ENCODE data around the gene EGFL7.
A peak's percentile ranks its signal among the peaks of the same experiment; 100 is the strongest.
"Not testable (repeated sequence)": the region's sequence is repeated elsewhere in the genome, so short reads cannot be mapped to it uniquely, and the experiment has no call there.

The EGFL7 gene

DNA sequence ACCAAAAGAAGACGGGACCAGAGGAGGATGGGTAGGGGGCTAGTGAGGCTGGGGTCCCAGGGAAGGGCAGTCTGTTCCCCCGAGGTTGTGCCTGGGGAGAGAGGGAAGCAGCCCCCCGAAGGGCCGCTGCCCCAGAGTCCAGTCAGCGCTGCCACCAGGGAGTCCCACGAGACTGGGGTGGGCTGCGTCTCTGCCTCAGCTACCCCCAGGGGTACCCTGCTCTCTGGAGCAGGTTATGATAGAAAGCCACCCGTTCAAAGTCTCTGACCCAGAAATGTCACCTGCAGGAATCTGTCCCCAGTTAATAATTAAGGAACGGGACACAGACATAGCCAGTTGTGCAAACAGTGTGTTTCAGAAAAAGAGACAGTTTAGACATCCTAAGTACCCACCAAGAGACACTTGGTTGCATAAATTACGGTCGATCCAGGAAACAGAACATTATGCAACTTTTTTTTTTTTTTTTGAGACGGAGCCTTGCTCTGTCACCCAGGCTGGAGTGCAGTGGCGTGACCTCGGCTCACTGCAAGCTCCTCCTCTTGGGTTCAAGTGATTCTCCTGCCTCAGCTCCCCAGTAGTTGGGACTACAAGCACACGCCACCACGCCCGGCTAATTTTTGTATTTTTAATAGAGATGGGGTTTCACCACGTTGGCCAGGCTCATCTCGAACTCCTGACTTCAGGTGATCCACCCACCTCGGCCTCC lies 35.3 kb downstream of the EGFL7 start:
- no peak for DNase-seq (ENCODE audit: low spot score)

DNA sequence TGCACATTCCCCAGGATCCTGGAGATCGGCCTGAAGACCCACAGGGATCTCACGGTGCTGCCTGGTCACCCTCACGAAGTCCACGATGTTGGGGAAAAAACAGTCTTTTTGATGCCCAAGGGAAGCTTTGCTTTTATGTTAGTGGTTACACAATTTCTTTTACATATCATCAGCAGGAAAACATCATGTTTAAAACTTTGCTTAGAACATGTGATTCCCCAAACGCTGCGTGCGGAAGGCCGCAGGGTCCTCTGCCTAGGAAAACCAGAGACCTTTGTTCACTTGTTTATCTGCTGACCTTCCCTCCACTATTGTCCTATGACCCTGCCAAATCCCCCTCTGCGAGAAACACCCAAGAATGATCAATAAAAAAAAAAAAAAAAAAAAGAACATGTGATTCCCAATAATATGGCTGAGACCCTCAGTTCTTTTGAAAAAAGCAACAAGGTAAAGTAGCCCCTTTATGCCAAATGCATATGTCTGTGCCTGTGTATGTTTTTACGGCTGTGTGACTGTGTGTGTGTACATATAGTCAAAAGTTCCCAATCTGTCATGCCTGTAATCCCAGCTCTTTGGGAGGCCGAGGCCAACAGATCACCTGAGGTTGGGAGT lies 36.0 kb downstream of the EGFL7 start:
- no peak for DNase-seq (ENCODE audit: low spot score)

DNA sequence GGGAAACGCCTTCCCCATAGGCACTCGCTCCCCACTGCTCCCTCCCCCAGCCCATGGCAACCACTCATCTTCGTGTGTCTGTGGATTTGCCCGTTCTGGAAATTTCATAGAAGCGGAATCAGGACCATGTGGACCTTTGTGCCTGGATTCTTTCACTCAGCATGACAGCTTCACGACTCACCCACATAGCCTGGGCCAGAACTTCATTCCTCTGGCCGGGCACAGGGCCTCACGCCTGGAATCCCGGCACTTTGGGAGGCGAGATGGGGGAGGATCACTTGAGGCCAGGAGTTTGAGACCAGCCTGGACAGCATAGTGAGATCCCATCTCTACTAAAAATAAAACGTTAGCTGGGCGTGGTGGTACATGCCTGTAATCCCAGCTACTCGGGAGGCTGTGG lies 37.6 kb downstream of the EGFL7 start:
- no peak for DNase-seq (ENCODE audit: low spot score)

DNA sequence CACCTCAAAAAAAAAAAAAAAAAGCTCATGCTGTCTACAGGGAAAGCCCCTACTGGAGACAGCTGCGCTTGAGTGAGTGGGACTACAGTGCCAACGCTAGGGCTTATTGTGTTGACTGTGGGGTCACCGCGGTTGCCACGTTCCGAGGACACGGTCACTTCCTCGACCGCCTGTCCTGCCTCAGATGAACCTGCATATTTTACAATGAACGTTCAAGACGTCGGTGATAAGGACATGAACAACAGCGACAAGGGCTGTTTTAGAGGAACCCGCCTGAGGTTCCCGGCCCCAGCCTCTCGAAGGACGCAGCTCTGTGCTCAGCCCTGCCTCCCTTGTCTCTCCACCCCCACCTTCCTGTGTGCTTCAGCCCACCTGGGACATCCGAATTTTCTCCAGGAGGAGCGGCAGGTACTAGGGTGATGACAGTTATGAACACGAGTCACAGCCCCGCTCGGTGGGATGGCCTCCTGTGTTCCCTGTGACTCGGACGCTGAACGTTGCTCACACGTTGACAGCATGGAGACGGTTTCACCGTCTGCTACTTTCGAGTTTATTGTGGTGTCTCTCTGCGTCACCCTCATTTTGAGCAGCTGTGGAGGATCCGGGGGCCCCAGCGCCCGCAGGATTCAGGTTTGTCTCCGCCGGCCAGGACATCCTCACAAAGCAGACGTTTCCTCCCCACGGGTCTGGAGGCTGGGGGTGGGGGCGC lies 38.4 kb downstream of the EGFL7 start:
- peak; percentile 82 for DNase-seq (ENCODE audit: low spot score)

DNA sequence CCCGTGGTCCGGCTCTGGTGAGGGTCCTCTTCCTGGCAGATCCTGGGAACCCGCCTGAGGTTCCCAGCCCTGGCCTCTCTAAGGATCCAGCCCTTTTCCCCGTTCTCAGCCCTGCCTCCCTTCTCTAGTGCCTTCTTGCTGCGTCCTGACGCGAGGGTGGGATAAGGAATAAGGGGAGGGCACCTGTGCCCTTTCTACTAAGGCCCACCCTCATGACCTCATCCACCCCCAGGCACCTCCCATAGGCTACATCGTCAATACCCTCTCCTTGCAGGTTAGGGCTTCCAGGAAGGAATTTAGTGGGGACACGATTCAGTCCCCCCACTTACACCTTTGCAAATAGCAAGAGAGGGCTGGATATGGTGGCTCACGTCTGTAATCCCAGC lies 38.9 kb downstream of the EGFL7 start:
- no peak for DNase-seq (ENCODE audit: low spot score)

DNA sequence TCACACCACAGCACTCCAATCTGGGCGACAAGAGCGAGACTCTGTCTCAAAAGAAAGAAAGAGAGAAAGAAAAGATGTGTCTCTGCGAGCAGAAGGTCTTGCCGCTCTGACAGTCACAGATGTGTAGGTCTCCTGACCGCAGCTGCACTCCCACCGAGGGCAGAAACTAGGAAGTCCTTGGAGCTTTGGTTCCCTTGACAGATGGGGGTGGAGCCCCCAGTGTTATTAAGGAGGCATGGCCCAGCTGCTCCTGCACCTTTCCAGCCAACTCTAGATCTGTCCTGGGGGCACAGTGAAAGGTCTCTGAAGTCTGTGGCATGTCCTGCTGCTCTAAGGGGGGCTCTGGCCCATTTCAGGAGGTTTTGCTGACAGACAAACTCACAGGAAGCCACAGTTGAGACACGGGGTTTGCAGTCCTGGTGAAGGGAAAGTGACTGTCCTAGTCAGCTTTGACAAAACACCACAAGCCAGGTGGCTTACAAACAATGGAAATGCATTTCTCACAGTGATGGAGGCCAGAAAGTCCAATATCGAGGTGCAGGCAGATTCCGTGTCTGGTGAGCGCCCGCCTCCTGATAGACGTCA lies 40.7 kb downstream of the EGFL7 start:
- DNase-seq (ENCODE audit: low spot score), result no peak

DNA sequence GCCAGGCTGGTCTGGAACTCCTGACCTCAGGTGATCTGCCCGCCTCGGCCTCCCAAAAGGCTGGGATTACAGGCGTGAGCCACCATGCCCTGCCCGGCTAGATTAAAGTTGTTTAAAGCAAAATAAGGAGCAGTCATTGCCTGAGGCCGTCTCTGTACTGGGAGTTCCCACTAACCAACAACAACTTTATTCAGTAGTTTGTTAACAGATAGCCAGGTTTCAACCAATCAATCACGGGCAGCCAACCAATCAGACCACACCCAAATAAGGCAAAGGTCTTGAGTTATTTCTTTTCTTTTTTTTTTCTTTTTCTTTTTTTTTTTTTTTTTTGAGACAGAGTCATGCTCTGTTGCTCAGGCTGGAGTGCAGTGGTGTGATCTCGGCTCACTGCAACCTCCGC lies 42.0 kb downstream of the EGFL7 start:
- DNase-seq (ENCODE audit: low spot score), result not testable (repeated sequence)

DNA sequence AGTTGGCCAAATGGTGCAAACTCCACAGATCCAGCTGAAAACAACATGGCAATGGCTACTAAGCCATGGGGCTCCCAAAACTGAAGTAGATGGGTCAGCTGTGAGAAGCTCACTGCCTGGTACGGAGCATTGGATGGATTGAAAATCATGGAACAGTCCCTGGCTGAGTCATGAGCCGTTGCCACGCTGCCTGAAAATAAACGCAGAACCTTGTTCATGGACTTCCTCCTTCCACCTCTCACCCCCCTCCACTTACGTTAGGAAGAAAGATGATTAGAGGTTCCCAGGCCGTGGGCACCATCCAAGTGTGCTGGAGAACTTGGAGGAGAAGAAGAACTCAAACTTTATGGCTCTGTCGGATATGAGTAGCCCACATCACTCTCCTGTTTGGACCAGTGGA lies 42.8 kb downstream of the EGFL7 start:
- DNase-seq (ENCODE audit: low spot score), result no peak

DNA sequence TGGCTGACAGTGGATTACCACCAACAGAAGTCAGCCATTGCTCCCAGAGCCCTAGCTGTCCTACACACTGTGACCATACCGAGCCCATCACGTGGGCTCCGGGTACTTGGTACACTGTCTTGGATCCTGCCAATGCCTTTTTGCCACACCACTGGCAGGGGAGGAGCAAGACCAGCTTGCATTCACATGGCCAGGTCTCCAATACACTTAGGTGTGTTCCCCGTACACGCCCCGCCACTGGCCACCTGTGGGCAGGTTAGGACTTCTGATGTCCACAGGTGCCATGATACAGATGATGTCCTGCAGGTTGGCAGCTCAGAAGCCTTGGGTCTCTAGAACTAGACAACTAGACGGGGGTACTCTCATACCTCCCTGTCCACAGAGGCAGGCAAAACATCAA lies 44.3 kb downstream of the EGFL7 start:
- no peak for DNase-seq (ENCODE audit: low spot score)

DNA sequence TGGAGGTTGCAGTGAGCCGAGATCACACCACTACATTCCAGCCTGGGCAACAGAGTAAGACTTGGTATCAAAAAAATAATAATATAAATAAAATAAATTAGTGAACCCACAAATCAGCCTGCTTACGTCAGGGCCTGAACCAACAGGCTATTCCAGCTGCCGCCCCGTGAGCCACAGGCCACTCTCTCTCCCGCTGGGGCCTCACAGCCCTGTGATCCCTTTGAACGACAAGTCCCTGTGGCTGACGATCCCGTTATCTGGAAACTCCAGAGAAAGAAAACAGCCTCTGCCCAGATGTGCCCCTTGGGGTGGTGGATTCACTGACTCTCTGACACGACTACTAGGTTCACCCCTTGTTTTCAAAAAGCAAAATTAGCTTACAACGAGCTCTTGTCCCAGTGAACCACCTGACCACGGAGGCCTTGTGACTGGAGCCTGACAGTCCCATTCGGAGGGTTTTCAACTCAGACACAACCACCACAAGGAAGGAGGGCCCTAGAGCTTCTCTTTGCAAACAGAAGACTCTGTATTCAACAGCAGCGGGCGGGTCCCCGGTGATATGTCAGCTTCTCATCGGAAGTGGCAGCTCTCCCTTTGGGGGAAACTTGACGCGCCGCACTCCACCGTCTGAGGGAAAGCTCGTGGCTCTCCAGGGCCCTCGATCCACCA lies 45.3 kb downstream of the EGFL7 start:
- no peak for DNase-seq (ENCODE audit: low spot score)

DNA sequence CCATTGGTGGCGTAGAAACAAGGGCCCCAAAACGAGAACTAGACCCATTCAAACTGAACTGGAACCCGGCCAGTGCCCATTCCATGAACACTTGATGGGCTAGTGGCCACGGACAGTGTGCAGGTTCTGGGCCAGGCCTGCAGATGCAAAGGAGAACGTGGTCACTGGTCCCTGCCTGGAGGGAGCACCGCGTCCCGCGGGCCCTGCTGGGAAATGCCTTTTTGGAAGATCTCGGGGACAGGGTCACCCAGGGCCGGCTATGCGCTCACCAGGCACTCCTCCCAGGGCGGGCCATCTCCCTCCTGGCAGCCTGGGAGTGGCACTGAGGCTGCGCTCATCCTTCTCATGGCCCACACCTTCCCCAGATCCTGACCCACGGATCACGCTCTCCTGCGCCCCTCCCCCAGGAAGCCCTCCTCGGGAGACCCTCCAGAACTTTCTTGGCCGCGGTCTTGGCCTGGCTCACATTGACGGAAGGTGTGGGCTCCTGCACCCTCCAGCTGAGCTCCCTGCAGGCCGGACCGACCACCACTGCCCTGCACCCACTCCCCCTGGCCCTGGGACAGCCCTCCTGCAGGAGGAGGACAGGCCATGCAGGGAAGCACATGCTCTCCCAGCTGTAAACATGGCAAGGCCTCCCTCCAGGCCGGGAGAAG lies 46.9 kb downstream of the EGFL7 start:
- DNase-seq (ENCODE audit: low spot score), result no peak

DNA sequence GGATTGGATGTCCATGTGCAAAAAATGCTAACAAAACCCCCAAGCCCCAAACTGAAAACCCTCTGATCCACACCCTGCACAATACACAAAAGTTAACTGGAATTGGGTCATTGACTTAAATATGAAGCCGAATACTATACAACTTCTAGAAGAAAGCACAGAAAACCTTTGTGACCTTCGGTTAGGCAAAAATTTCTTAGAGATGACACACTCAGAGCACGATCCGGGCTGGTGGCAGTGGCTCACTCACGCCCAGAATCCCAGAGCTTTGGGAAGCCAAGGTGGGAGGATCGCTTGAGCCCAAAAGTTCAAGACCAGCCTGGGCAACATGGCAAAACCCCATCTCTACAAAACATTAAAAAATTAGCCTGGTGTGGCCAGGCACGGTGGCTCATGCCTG lies 47.8 kb downstream of the EGFL7 start:
- DNase-seq (ENCODE audit: low spot score), result no peak

DNA sequence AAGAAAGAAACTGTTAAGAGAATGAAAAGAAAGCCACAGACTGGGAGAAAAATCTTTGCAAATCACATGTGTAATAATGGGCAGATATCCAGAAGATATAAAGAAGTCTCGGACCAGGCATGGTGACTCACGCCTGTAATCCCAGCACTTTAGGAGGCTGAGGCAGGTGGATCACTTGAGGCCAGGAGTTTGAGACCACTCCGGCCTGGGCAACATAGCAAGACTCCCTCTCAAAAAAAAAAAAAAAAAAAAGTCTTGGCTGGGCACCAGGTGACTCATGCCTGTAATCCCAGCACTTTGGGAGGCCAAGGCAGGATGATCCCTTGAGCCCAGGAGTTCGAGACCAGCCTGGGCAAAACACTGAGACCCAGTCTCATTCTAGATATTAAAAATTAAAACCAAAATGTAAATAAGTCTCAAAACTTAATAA lies 48.5 kb downstream of the EGFL7 start:
- DNase-seq (ENCODE audit: low spot score), result not testable (repeated sequence)

DNA sequence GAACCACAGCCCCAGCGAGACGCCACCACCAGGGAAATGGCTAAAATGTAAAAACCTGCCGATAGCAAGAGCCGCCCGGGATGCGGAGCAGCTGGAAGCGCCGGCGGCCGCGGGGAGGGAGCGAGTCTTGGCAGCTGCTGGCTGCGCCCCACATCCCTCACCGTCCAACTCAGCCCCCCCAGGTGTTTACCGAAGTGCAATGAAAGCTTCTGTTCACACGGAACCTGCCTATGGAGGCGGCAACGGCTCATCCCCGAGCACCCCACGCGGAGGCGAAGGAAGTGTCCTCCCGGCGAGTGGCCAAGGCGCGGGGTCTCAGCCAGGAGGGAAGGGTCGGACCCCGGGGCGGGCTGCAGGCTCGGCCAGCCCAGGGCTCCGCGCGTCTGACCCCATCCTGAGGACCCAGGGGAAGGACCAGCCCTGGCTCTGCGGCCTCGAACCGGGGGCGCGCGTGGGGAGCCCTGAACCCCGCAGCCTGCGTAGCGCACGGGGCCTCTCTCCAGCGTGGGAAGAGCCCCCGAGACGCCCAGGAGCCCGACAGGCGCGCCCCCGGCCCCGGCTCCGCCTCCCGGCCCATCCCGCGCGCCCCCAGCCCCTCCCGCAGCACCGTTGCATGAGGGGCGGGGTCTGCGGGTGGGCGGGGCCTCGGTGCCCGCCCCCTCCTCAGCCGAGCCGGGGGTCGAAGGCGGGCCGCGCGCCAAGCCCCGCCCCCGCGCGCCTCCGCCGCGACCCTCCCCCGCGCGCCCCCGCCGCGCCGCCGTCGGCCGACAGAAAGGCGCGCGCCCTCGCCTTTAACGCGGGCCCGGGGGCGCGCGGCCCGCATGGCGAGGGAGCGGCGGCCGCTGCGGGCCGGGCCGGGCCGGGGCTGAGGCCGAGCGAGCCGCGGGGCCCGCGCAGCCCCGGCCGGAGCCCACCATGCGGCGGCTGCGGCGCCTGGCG lies 49.3 kb downstream of the EGFL7 start, which contains the start of gene DIPK1B:
Gene DIPK1B (plus strand): TSS at position 822 of the 939 bp plus-strand sequence. CDS start 94 bp downstream, at position 916.
- no peak for DNase-seq (ENCODE audit: low spot score)

DNA sequence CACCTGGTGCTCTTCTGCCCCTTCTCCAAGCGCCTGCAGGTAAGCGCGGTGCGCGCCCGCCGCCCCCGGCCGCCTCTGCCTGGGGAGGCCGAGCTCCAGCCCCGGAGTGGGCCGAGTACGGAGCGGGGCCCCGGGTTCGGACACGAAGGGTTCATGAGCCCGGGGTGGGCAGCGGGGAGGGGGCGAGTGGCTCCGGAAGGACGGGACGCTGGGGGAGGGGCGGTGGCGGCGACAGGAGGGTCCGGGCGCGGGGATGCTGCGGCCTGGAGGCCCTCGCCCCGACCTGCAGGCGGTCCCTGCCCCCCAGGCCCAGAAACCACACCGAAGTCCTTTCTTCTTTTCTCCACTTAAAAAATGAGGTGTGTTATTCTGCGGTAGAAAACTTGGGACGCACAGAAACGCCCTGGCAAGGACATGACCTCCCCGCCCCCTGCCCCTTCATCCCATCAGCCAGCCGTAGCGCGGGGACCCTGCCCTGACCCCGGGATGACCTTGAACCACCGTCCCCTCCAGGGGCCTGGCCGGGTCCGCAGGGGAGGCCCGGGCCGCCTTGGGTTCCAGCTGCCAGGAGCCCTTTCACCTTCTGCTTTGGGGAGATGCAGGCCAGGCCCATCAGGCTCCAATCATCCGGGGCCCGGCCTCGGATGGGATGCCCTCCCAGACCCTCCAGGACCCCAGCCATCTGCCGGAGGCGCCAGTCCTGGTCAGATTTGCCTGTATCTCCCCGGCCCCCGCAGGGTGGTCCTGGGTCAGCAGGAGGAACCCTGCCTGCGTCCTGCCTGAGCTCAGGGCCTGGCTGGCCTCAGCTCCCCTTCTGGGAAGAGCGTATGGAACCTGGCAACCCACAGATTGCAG lies 50.2 kb downstream of the EGFL7 start:
- DNase-seq (ENCODE audit: low spot score), result no peak

DNA sequence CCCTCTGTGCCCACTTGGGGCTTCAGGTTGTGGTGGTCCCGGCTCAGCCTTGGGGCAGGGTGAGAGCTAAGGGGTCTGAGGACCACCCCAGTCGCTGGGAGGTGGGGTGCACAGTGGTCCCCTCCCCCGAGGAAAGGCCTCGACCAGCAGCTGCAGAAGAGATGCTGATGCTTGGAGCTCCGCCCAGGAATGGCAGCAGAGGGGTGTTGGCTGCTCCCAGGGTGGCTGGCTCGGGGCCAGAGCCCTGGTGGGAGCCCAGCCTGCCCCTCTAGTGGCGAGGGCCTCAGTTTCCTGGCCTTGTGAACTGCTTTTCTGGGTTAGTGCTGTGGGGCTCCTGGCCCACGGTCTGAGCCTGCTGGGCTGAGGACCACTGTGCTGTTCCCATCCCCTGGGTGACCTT lies 50.8 kb downstream of the EGFL7 start:
- DNase-seq (ENCODE audit: low spot score), result no peak

DNA sequence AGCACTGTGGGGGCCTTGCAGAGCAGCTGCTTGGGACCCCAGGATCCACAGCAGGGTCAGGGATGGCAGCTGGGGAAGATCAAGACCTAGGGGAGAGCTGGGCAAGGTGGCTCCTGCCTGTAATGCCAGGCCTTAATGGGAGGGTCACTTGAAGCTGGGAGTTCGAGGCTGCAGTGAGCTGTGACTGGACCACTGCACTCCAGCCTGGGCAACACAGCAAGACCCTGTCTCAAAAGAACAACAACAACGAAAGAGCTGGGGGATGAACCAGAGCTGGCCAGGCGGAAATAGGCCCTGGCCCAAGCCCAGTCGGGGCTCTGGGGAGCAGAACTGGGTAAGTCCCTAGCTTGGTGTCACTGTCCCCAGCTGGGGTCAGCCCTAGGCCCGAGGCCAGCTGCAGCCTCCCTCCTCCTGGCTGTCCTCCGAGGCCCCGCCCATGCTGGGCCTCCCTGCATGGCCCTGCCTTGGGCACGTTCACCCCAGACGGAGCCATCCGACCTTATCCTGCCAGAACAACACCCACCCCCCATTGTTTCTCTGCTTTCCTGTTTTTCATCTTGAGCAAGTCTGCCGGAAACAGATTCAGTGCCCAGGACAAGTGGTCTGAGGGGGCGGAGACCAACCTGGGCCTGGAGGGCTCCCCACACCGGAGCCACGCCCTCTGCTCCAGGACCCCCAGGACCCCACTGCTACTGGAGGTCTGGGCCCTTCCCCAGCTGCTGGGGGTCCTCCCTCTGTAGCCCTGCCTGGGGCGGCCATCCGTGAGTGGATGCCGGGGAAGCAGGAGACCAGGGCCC lies 51.6 kb downstream of the EGFL7 start:
- DNase-seq (ENCODE audit: low spot score), result no peak

DNA sequence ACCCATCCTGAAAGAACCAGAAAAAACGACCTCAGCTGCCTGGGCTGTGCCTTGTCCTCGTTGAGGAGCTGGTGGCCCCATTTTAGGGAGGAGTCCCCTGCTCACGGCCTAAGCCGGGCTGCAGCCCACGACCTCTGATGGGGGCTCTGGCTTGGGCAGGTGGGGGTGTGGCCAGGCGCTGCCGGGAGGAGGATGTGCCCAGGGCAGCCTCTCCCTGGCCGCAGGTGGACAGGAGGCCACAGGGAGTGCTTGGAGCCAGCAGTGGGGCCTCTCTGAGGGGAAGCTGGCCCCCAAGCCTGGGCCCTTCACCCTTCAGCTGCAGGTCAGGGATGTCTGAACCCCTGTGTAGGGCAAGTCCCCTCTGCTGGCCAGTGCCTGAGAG lies 52.2 kb downstream of the EGFL7 start:
- DNase-seq (ENCODE audit: low spot score), result no peak

DNA sequence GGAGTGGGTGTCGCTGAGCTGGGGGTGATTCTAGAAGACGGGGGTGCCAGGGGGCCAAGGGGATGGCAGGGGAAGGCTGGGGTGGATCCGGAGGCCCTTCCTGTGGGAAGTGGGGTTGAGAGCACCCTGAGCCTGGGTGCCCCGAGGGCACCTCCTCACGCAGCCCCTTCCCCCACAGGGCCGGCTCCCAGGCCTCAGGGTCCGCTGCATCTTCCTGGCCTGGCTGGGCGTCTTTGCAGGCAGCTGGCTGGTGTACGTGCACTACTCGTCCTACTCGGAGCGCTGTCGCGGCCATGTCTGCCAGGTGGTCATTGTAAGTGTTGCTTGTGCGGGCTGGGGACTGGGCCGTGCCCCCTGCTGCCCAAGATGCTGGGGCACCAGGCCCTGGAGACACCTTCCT lies 54.7 kb downstream of the EGFL7 start:
- no peak for DNase-seq (ENCODE audit: low spot score)
